Endodermal cell (in vitro differentiated cells): ENCODE measurements around the gene DDN. TPM values are rescaled to one million over a fixed set of nuclear protein-coding genes. Genes with fewer than 3 reads are reported as not detected.

Experiments
- DNase-seq: peaks from one replicate; pipeline ENCODE4 v3.0.0-alpha.2; 2017
- H3K27ac ChIP-seq: 2 replicates; pipeline ENCODE4 v1.5.1; 2013; ENCODE audit warnings: mild to moderate bottlenecking, low read depth, low read length, moderate library complexity
- H3K27me3 ChIP-seq: 2 replicates; pipeline ENCODE4 v1.6.1; 2013; ENCODE audit warnings: mild to moderate bottlenecking, low read length, moderate library complexity; ENCODE audit not compliant: insufficient read depth, control insufficient read depth, poor library complexity, severe bottlenecking
- H3K36me3 ChIP-seq: 2 replicates; pipeline ENCODE4 v1.7.0; 2013; ENCODE audit warnings: mild to moderate bottlenecking, low read length, moderate library complexity; ENCODE audit not compliant: control insufficient read depth, insufficient read depth
- H3K4me1 ChIP-seq: one replicate; pipeline ENCODE4 v1.7.0; 2013; ENCODE audit warnings: low read length; ENCODE audit not compliant: control insufficient read depth, insufficient read depth
- H3K4me3 ChIP-seq: 2 replicates; pipeline ENCODE4 v1.5.1; 2013; ENCODE audit warnings: mild to moderate bottlenecking, low read length, moderate library complexity
- H3K9ac ChIP-seq: 2 replicates; pipeline ENCODE4 v1.6.1; 2013; ENCODE audit warnings: mild to moderate bottlenecking, low read length, moderate library complexity; ENCODE audit not compliant: poor library complexity, severe bottlenecking; ENCODE audit errors: extremely low read depth
- H3K9me3 ChIP-seq: 2 replicates; pipeline ENCODE4 v1.6.1; 2013; ENCODE audit warnings: mild to moderate bottlenecking, low read length, moderate library complexity; ENCODE audit not compliant: control insufficient read depth
- H3K27ac Mint-ChIP-seq: 2 replicates; pipeline ENCODE4 v1.8.0; 2020; ENCODE audit warnings: mixed read lengths
- H3K27me3 Mint-ChIP-seq: 2 replicates; pipeline ENCODE4 v1.8.0; 2021; ENCODE audit warnings: mild to moderate bottlenecking, mixed read lengths; ENCODE audit not compliant: insufficient read depth
- H3K36me3 Mint-ChIP-seq: 2 replicates; pipeline ENCODE4 v1.8.0; 2020; ENCODE audit warnings: low read depth, mixed read lengths
- H3K4me1 Mint-ChIP-seq: 2 replicates; pipeline ENCODE4 v1.8.0; 2020; ENCODE audit warnings: mixed read lengths
- H3K4me3 Mint-ChIP-seq: 2 replicates; pipeline ENCODE4 v1.8.0; 2020; ENCODE audit warnings: mild to moderate bottlenecking, moderate library complexity, mixed read lengths
- H3K9me3 Mint-ChIP-seq: 2 replicates; pipeline ENCODE4 v1.8.0; 2020; ENCODE audit warnings: mild to moderate bottlenecking, mixed read lengths
- WGBS, 2 experiments: methylation state at CpG; one replicate each; pipeline versions ENCODE4 v1.1.5 to v1.1.7; 2013; ENCODE audit warnings: missing lambda C conversion rate in 2 of 2, mixed read lengths in 1 of 2; ENCODE audit not compliant: insufficient coverage in 1 of 2, insufficient read length in 1 of 2; 5-methylcytosine and 5-hydroxymethylcytosine counted together
- total RNA-seq, 2 donors: library from RNA; stranded (reverse); fragmentation: NEBNext Ultra II Directional in 1 of 2; extraction: Animal tissue kit (Norgen Biotek cat#: 25700) in 1 of 2; gene quantifications; 2 replicates in 1 of 2; 3 replicates in 1 of 2; pipeline ENCODE4 v1.2.1, GENCODE V29; 2021
- TF ChIP-seq, protein P1 (sequence below): fragments of 200-600 bp; sonication (generic); conservative IDR thresholded peaks from 2 replicates; pipeline ENCODE4 v1.5.0; 2021; ENCODE audit warnings: antibody characterized with exemption, mild to moderate bottlenecking

Gene DDN
- total RNA-seq, 2 donors from 2014 or later, result 0.31 to 0.33 TPM

- 76 to 78% methylated on average over 13 to 23 of the region's 23 CpGs for WGBS, 2 experiments
- Histone ChIP-seq H3K4me1 (no peaks in the 10 kb centered on the region), H3K9ac (no peak overlapping the region), H3K4me3 (no peak overlapping the region), H3K36me3 (no peaks in the 10 kb centered on the region), H3K9me3 (no peaks in the 10 kb centered on the region), H3K27me3 (peaks cover 99% of the 10 kb centered on the region), H3K27ac (no peak overlapping the region)
- H3K4me3 Mint-ChIP-seq, result peak overlapping the region; percentile 51
- peaks cover 97% of the 10 kb centered on the region for H3K27me3 Mint-ChIP-seq
- no peaks in the 10 kb centered on the region for H3K36me3 Mint-ChIP-seq
- peaks cover 15% of the 10 kb centered on the region for H3K4me1 Mint-ChIP-seq
- TF ChIP-seq, protein P1, sequence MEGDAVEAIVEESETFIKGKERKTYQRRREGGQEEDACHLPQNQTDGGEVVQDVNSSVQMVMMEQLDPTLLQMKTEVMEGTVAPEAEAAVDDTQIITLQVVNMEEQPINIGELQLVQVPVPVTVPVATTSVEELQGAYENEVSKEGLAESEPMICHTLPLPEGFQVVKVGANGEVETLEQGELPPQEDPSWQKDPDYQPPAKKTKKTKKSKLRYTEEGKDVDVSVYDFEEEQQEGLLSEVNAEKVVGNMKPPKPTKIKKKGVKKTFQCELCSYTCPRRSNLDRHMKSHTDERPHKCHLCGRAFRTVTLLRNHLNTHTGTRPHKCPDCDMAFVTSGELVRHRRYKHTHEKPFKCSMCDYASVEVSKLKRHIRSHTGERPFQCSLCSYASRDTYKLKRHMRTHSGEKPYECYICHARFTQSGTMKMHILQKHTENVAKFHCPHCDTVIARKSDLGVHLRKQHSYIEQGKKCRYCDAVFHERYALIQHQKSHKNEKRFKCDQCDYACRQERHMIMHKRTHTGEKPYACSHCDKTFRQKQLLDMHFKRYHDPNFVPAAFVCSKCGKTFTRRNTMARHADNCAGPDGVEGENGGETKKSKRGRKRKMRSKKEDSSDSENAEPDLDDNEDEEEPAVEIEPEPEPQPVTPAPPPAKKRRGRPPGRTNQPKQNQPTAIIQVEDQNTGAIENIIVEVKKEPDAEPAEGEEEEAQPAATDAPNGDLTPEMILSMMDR, result peak; percentile 46
- no peak overlapping the region for H3K27ac Mint-ChIP-seq
- peak; percentile 72 for DNase-seq
- no peaks in the 10 kb centered on the region for H3K9me3 Mint-ChIP-seq
Observed at GRCh38 chr12:48972213-48972951, 26.8 kb downstream of the DDN start.

- H3K27me3 Mint-ChIP-seq, result peaks cover 84% of the 10 kb centered on the region
- WGBS, 2 experiments, result 21 to 29% methylated on average over 3 to 7 of the region's 10 CpGs
- no peak overlapping the region for H3K9ac ChIP-seq
- H3K4me3 Mint-ChIP-seq, result peak overlapping the region; percentile 51
- no peaks in the 10 kb centered on the region for H3K36me3 ChIP-seq
- H3K9me3 Mint-ChIP-seq, result no peaks in the 10 kb centered on the region
- H3K36me3 Mint-ChIP-seq, result no peaks in the 10 kb centered on the region
- no peaks in the 10 kb centered on the region for H3K9me3 ChIP-seq
- H3K27ac ChIP-seq, result no peak overlapping the region
- peak; percentile 60 for DNase-seq
- no peak overlapping the region for H3K27ac Mint-ChIP-seq
- H3K4me1 Mint-ChIP-seq, result peaks cover 15% of the 10 kb centered on the region
- H3K4me1 ChIP-seq, result no peaks in the 10 kb centered on the region
- peaks cover 83% of the 10 kb centered on the region for H3K27me3 ChIP-seq
- H3K4me3 ChIP-seq, result peak overlapping the region; percentile 76
- TF ChIP-seq, protein P1, result no peak
Observed at GRCh38 chr12:48970702-48971334, 28.4 kb downstream of the DDN start.

DNA sequence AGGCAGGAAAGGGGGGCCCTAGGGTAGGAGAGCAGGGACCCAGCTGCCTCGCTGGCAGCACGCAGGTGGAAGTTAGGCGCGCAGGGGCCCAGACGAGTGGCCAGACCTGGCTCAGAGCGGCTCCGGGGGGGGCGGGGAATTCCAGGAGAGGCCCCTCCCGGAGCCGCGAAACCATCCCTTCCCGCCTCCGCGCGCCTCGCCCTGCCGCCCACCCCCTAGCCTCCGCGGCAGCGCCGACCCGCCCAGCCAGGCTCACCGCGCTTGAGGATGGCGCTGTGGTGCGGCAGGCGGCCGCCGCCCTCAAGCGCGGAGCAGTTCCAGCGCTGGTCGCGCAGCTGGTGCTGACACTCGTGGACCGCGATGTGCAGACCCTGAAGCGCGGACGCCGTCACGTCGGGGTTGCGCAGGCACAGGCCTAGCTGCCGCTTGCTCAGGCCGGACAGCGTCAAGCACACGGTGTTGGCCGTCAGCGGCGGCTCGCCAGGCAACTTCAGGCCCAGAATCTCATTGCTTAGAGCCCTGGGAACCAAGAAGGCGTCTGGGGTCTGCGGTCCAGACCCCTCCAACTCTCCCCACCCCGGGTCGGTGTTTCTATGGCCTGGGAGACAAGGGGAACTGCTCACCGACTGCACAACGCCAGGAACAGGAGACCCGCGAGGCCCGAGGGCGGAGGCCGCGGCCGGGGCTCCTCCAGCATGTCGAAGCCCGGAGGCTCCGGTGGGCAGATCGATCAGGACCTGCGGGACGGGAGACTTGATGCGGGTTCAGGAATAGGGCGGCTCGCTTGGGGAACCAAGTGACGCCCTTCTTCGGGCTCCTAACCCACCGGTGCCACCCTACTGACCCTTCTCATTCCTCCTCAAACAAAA, 29.1 kb downstream of the DDN start:
- peak; percentile 86 for DNase-seq
- Mint-ChIP-seq H3K27ac (no peak overlapping the region), H3K4me1 (peaks cover 17% of the 10 kb centered on the region)

More for the DNA sequence above, 29.1 kb downstream of the DDN start:
- H3K9me3 ChIP-seq, result no peaks in the 10 kb centered on the region
- H3K27me3 ChIP-seq, result peaks cover 76% of the 10 kb centered on the region
- Mint-ChIP-seq H3K36me3 (no peaks in the 10 kb centered on the region), H3K27me3 (peaks cover 80% of the 10 kb centered on the region), H3K4me3 (peak overlapping the region; percentile 51), H3K9me3 (no peaks in the 10 kb centered on the region)
- H3K27ac ChIP-seq, result no peak overlapping the region
- no peaks in the 10 kb centered on the region for H3K36me3 ChIP-seq
- H3K4me3 ChIP-seq, result no peak overlapping the region
- H3K4me1 ChIP-seq, result no peaks in the 10 kb centered on the region
- 11 to 17% methylated on average over 28 to 77 of the region's 77 CpGs for WGBS, 2 experiments
- TF ChIP-seq, protein P1, result peak; percentile 38
- H3K9ac ChIP-seq, result no peak overlapping the region
